H1 (cell line): ENCODE results near the gene HOXA6. TPM values are rescaled to one million over a fixed set of nuclear protein-coding genes. Genes with fewer than 3 reads are reported as not detected.
A peak's percentile ranks its signal among the peaks of the same experiment; 100 is the strongest.

ENCODE experiments used
- CTCF ChIA-PET: fragments of 300-600 bp; sonication (Branson Sonifier 250); formaldehyde crosslinking; loops from one replicate; lab custom pipeline; 2021; ENCODE audit not compliant: partially characterized antibody; lab: Charles Lee
- POLR2A ChIA-PET: fragments of 300-600 bp; sonication (Branson Sonifier 250); formaldehyde crosslinking; loops from one replicate; lab custom pipeline; 2021; ENCODE audit warnings: inconsistent platforms; ENCODE audit not compliant: partially characterized antibody; lab: Charles Lee
- DNase-seq, 2 experiments: peaks; one replicate each; pipeline versions ENCODE4 v3.0.0 to v3.0.0-alpha.2; 2010 to 2022; ENCODE audit warnings: low spot score in 2 of 2, low read depth in 1 of 2, mixed read lengths in 1 of 2
- FAIRE-seq: peaks from 2 replicates; lab custom pipeline; 2011; peaks lifted over from hg19 to GRCh38; lab: Jason Lieb, UNC
- H2AFZ ChIP-seq: 2 replicates; pipeline ENCODE4 v1.8.1; 2012; ENCODE audit warnings: low read length, inconsistent platforms
- H2AK5ac ChIP-seq: 2 replicates; pipeline ENCODE4 v1.6.1; 2013; ENCODE audit warnings: low read depth, low read length
- H2BK120ac ChIP-seq: replicated peaks from 2 replicates; pipeline ENCODE3; 2013; ENCODE audit warnings: low read depth, low read length, inconsistent platforms
- H2BK12ac ChIP-seq: 2 replicates; pipeline ENCODE4 v1.6.1; 2013; ENCODE audit warnings: low read depth, low read length
- H2BK15ac ChIP-seq: 2 replicates; pipeline ENCODE4 v1.6.1; 2013; ENCODE audit warnings: low read length
- H2BK20ac ChIP-seq: 2 replicates; pipeline ENCODE4 v1.6.1; 2013; ENCODE audit warnings: low read length
- H2BK5ac ChIP-seq: 2 replicates; pipeline ENCODE4 v1.6.1; 2013; ENCODE audit warnings: low read depth, low read length
- H3K14ac ChIP-seq: 2 replicates; pipeline ENCODE4 v1.6.1; 2013; ENCODE audit warnings: inconsistent platforms; ENCODE audit not compliant: insufficient read length
- H3K18ac ChIP-seq: 2 replicates; pipeline ENCODE4 v1.6.1; 2013; ENCODE audit warnings: low read length; ENCODE audit errors: extremely low read depth
- H3K23ac ChIP-seq: 2 replicates; pipeline ENCODE4 v1.6.1; 2013; ENCODE audit warnings: inconsistent platforms; ENCODE audit not compliant: insufficient read length
- H3K23me2 ChIP-seq: 2 replicates; pipeline ENCODE4 v1.6.1; 2013; ENCODE audit warnings: low read depth, low read length
- H3K27ac ChIP-seq: 2 replicates; pipeline ENCODE4 v1.6.1; 2011; ENCODE audit warnings: low read depth, low read length, inconsistent platforms
- H3K27me3 ChIP-seq, 4 experiments: replicated peaks in 1 of 4; 1 replicate in 1 of 4; 2 replicates in 3 of 4; pipeline versions ENCODE4 v1.6.1 to v1.8.1; 2011 to 2013; ENCODE audit warnings: low read length in 3 of 4, mild to moderate bottlenecking in 3 of 4, inconsistent platforms in 2 of 4, mixed read lengths in 2 of 4, moderate library complexity in 1 of 4; ENCODE audit not compliant: control insufficient read depth in 3 of 4, insufficient read depth in 3 of 4; ENCODE audit errors: extremely low read depth in 1 of 4
- H3K36me3 ChIP-seq, 4 experiments: 2 replicates each; pipeline versions ENCODE4 v1.6.1 to v1.8.1; 2011 to 2013; ENCODE audit warnings: mild to moderate bottlenecking in 4 of 4, low read length in 3 of 4, moderate library complexity in 2 of 4, control low read depth in 1 of 4, inconsistent platforms in 1 of 4; ENCODE audit not compliant: insufficient read depth in 4 of 4, control insufficient read depth in 2 of 4
- H3K4ac ChIP-seq: replicated peaks from 2 replicates; pipeline ENCODE3; 2013; ENCODE audit warnings: low read length, low read depth, mixed read lengths, inconsistent platforms; ENCODE audit not compliant: insufficient read length
- H3K4me1 ChIP-seq, 4 experiments: replicated peaks in 1 of 4; 1 replicate in 1 of 4; 2 replicates in 3 of 4; pipeline versions ENCODE4 v1.6.1 to v1.8.1; 2011 to 2013; ENCODE audit warnings: low read length in 3 of 4, inconsistent platforms in 2 of 4, mixed read lengths in 1 of 4; ENCODE audit not compliant: insufficient read depth in 4 of 4, control insufficient read depth in 3 of 4
- H3K4me2 ChIP-seq, 2 experiments: 2 replicates each; pipeline versions ENCODE4 v1.6.1 to v1.8.1; 2011 to 2013; ENCODE audit warnings: low read depth in 2 of 2, low read length in 2 of 2, control low read depth in 1 of 2, inconsistent platforms in 1 of 2, mild to moderate bottlenecking in 1 of 2; ENCODE audit not compliant: insufficient read depth in 1 of 2
- H3K4me3 ChIP-seq, 4 experiments: fragments of 200-600, 300-600 bp in 1 of 4; sonication (generic), shearing (Covaris generic), sonication (Bioruptor Twin) in 1 of 4; 2 replicates each; pipeline versions ENCODE4 v1.5.1 to v1.8.1; 2011 to 2016; ENCODE audit warnings: low read length in 4 of 4, low read depth in 3 of 4, control low read depth in 2 of 4, inconsistent platforms in 2 of 4, mild to moderate bottlenecking in 2 of 4, mixed read lengths in 1 of 4, moderate library complexity in 1 of 4; ENCODE audit not compliant: insufficient read depth in 2 of 4; ENCODE audit errors: extremely low read depth in 1 of 4
- H3K56ac ChIP-seq: replicated peaks from 2 replicates; pipeline ENCODE3; 2013; ENCODE audit warnings: low read depth, mild to moderate bottlenecking, mixed read lengths, low read length, inconsistent platforms; ENCODE audit not compliant: insufficient read length
- H3K79me1 ChIP-seq: 2 replicates; pipeline ENCODE4 v1.6.1; 2013; ENCODE audit warnings: low read depth, low read length, control low read depth
- H3K79me2 ChIP-seq, 2 experiments: 2 replicates each; pipeline versions ENCODE4 v1.6.1 to v1.8.1; 2012 to 2013; ENCODE audit warnings: low read length in 2 of 2, mild to moderate bottlenecking in 2 of 2, inconsistent platforms in 1 of 2; ENCODE audit not compliant: insufficient read depth in 2 of 2, control insufficient read depth in 1 of 2
- H3K9ac ChIP-seq, 4 experiments: replicated peaks in 1 of 4; 1 replicate in 1 of 4; 2 replicates in 3 of 4; pipeline versions ENCODE4 v1.6.1 to v1.8.1; 2011 to 2013; ENCODE audit warnings: low read depth in 3 of 4, low read length in 3 of 4, control low read depth in 2 of 4, mild to moderate bottlenecking in 2 of 4, moderate library complexity in 2 of 4, inconsistent platforms in 1 of 4; ENCODE audit errors: extremely low read depth in 1 of 4
- H3K9me3 ChIP-seq, 2 experiments: 2 replicates each; pipeline versions ENCODE4 v1.6.1 to v1.8.1; 2012 to 2013; ENCODE audit warnings: mild to moderate bottlenecking in 2 of 2, moderate library complexity in 2 of 2, control low read depth in 1 of 2, inconsistent platforms in 1 of 2, low read depth in 1 of 2, low read length in 1 of 2, mixed read lengths in 1 of 2; ENCODE audit not compliant: insufficient read depth in 2 of 2
- H4K20me1 ChIP-seq, 2 experiments: replicated peaks in 1 of 2; 2 replicates each; pipeline versions ENCODE3 to v1.8.1; 2011 to 2013; ENCODE audit warnings: inconsistent platforms in 2 of 2, low read length in 2 of 2, mild to moderate bottlenecking in 1 of 2; ENCODE audit not compliant: insufficient read depth in 2 of 2, control insufficient read depth in 1 of 2
- H4K5ac ChIP-seq: 2 replicates; pipeline ENCODE4 v1.6.1; 2013; ENCODE audit warnings: low read length, low read depth, mixed read lengths, inconsistent platforms; ENCODE audit not compliant: insufficient read length
- H4K8ac ChIP-seq: 2 replicates; pipeline ENCODE4 v1.8.0; 2013; ENCODE audit warnings: mild to moderate bottlenecking, moderate library complexity, low read length, inconsistent platforms; ENCODE audit not compliant: insufficient read depth; ENCODE audit errors: extremely low read depth
- H4K91ac ChIP-seq: replicated peaks from 2 replicates; pipeline ENCODE3; 2013; ENCODE audit warnings: low read length, mixed read lengths, inconsistent platforms; ENCODE audit not compliant: insufficient read length
- CHD2 ChIP-seq: IDR thresholded peaks from 2 replicates; pipeline ENCODE4 v1.6.1; 2012; ENCODE audit warnings: low read length, improper control_type of control experiment
- EZH2 ChIP-seq: fragments of 200-600 bp; sonication (generic); IDR thresholded peaks from 2 replicates; pipeline ENCODE4 v1.7.1; 2012; ENCODE audit warnings: low read depth, mild to moderate bottlenecking, moderate library complexity, low read length, inconsistent platforms; ENCODE audit not compliant: severe bottlenecking
- KDM1A ChIP-seq: fragments of 200-600, 300-600 bp; sonication (generic); IDR thresholded peaks from 2 replicates; pipeline ENCODE4 v1.7.1; 2016; ENCODE audit warnings: mild to moderate bottlenecking, low read length, borderline replicate concordance
- KDM4A ChIP-seq: IDR thresholded peaks from one replicate; pipeline ENCODE4 v1.7.1; 2012; ENCODE audit warnings: low read depth, mild to moderate bottlenecking, moderate library complexity, low read length, inconsistent platforms; ENCODE audit not compliant: severe bottlenecking
- WGBS, 2 experiments: shearing (Covaris generic) in 1 of 2; methylation state at CpG; one replicate each; pipeline versions ENCODE4 v1.1.6 to v1.1.7; 2013 to 2015; ENCODE audit warnings: low lambda C conversion rate in 2 of 2, mixed read lengths in 2 of 2, inconsistent platforms in 1 of 2, low coverage in 1 of 2, missing lambda C conversion rate in 1 of 2; ENCODE audit not compliant: insufficient replicate concordance in 2 of 2, insufficient coverage in 1 of 2, insufficient read length in 1 of 2; ENCODE audit errors: extremely low coverage in 1 of 2, missing lambda C conversion rate in 1 of 2; 5-methylcytosine and 5-hydroxymethylcytosine counted together
- polyA plus RNA-seq, 7 experiments: library from polyadenylated mRNA; depleted of rRNA in 3 of 7; stranded (reverse) in 5 of 7; unstranded in 2 of 7; fragments of >200 nt in 5 of 7; fragments of 200-250 nt in 2 of 7; gene quantifications; 1 replicate in 5 of 7; 2 replicates in 1 of 7; 4 replicates in 1 of 7; pipeline versions ENCODE4 v1.2.1 to v1.2.3, GENCODE V29; 2011 to 2013; ENCODE audit warnings: missing spikeins in 2 of 7, mixed read lengths in 2 of 7
- total RNA-seq: library from RNA; stranded (reverse); fragmentation: NEBNext Ultra II Directional; extraction: Animal tissue kit (Norgen Biotek cat#: 25700); gene quantifications from 2 replicates; pipeline ENCODE4 v1.2.1, GENCODE V29; 2021

Gene HOXA6
- total and polyA plus RNA-seq, 2 of the 8 experiments (the other 6 are each of a cell fraction or from before 2014, with no cell fraction given) = not detected

- 0 out of 8 replicates have a peak overlapping the region, but pooled peaks of 1 of the 4 experiments have one; percentile 27 for H3K4me3 ChIP-seq
- ChIA-PET CTCF (interaction anchor here (0.6 to 2.6 kb wide), 10 partner anchors 8 to 779 kb away, joined by 3 to 10 read pairs (median 3); partner anchors contain the start of genes HOXA5 and HOXA7), POLR2A (no interaction called here)
- H2BK120ac ChIP-seq = no peak overlapping the region
- H3K79me1 ChIP-seq = no peaks in the 10 kb centered on the region
- no peak overlapping the region for H3K4ac ChIP-seq
- no peaks in the 10 kb centered on the region for H3K23me2 ChIP-seq
- H3K27ac ChIP-seq = no peak overlapping the region
- no peak overlapping the region for H2AFZ ChIP-seq
- H4K5ac ChIP-seq = no peak overlapping the region
- no peak overlapping the region for H2BK5ac ChIP-seq
- H3K14ac ChIP-seq = no peak overlapping the region
- peaks cover 0 to 13% (median 7%) of the 10 kb centered on the region in 4 experiments; a peak in 6 of 7 replicates for H3K4me1 ChIP-seq
- no peak for FAIRE-seq
- H3K23ac ChIP-seq = no peak overlapping the region
- H3K27me3 ChIP-seq = peaks cover 97 to 100% (median 99%) of the 10 kb centered on the region in 4 experiments
- no peak overlapping the region for H3K9ac ChIP-seq
- H4K91ac ChIP-seq = no peak overlapping the region
- H3K79me2 ChIP-seq = no peaks in the 10 kb centered on the region
- H3K56ac ChIP-seq = no peak overlapping the region
- WGBS, 2 experiments = 9% methylated on average over 37 of the region's 39 CpGs; no CpG with 5 or more reads in 1 of the 2 experiments
- no peak overlapping the region for H2BK12ac ChIP-seq
- peak overlapping the region; percentile 17 to 33; a peak in 1 of 4 replicates for H3K4me2 ChIP-seq
- no peak overlapping the region for H2BK20ac ChIP-seq
- H4K8ac ChIP-seq = no peak overlapping the region
- no peak overlapping the region for H3K18ac ChIP-seq
- H3K36me3 ChIP-seq = peaks cover 0 to 5% (median 0%) of the 10 kb centered on the region in 4 experiments; a peak in 1 of 8 replicates
- H2AK5ac ChIP-seq = no peak overlapping the region
- H4K20me1 ChIP-seq = peaks cover 41 to 45% of the 10 kb centered on the region in 2 experiments
- no peaks in the 10 kb centered on the region; a peak in 1 of 4 replicates for H3K9me3 ChIP-seq
- DNase-seq = peak in 1 of 2 experiments; percentile 63
- H2BK15ac ChIP-seq = no peak overlapping the region
- TF ChIP-seq KDM1A (no peak), KDM4A (no peak), CHD2 (no peak), EZH2 (peak; percentile 85)
These were observed 35.5 kb upstream of the HOXA6 start for GRCh38 chr7:27182861-27183681.
